Measurements from ENCODE around the gene RAB11FIP3. TPM values are rescaled to one million over a fixed set of nuclear protein-coding genes. Genes with fewer than 3 reads are reported as not detected.

The RAB11FIP3 gene
- total RNA-seq, 1 experiment from 2014 or later = 37.1 TPM

GRCh38 chr16:471353-472198 lies 46.1 kb downstream of the RAB11FIP3 start:
- H4K91ac ChIP-seq (ENCODE audit: insufficient read length, low read depth, low read length) = no peak overlapping the region
- no CpG with 5 or more reads among the region's 32 CpGs for WGBS (ENCODE audit: extremely low coverage, insufficient read length, low lambda C conversion rate)
- no peak overlapping the region for H3K9ac ChIP-seq (ENCODE audit: extremely low read depth, insufficient read length, low read length)
- H2BK120ac ChIP-seq (ENCODE audit: low read depth, low read length, poor library complexity, severe bottlenecking) = no peak overlapping the region
- no peaks in the 10 kb centered on the region for H3K9me3 ChIP-seq (ENCODE audit: control insufficient read depth, low read depth, low read length)
- no peak overlapping the region for H3K23ac ChIP-seq (ENCODE audit: insufficient read length, low read depth, low read length)
- no peak overlapping the region for H2BK5ac ChIP-seq (ENCODE audit: insufficient read length, low read length)
- no peak overlapping the region for H2AFZ ChIP-seq (ENCODE audit: low read length)
- no peaks in the 10 kb centered on the region for H3K23me2 ChIP-seq (ENCODE audit: insufficient read length, low read depth, low read length, poor library complexity, severe bottlenecking)
- no peaks in the 10 kb centered on the region; the same call in 1 of the 2 replicates for H3K4me1 ChIP-seq (ENCODE audit: insufficient read depth, low read length)
- no peak overlapping the region for H4K8ac ChIP-seq (replicated peaks; ENCODE audit: insufficient read length, low read depth, low read length)
- H2BK20ac ChIP-seq (ENCODE audit: low read depth, low read length, poor library complexity, severe bottlenecking) = no peak overlapping the region
- H2BK12ac ChIP-seq (ENCODE audit: insufficient read length, low read depth, low read length) = no peak overlapping the region
- no peak for TF ChIP-seq CTCF (conservative IDR thresholded peaks at IDR 0.05)
- Mint-ChIP-seq H3K27ac (peak overlapping the region; percentile 82 to 97 (median 92); a peak in 6 of 7 replicates), H3K36me3 (ENCODE audit: insufficient read depth in 1 of 3, low read depth in 3 of 3) (peaks cover 0 to 9% (median 3%) of the 10 kb centered on the region in 3 experiments; a peak in 3 of 7 replicates), H3K9me3 (no peaks in the 10 kb centered on the region), H3K27me3 (ENCODE audit: low read depth) (peaks cover 2% of the 10 kb centered on the region; the same call in 1 of the 2 replicates), H3K4me1 (peaks cover 50 to 59% of the 10 kb centered on the region in 2 experiments), H3K4me3 (peak overlapping the region; percentile 17 to 56; a peak in 3 of 5 replicates)
- H2AK5ac ChIP-seq (ENCODE audit: insufficient read length, low read length) = no peak overlapping the region
- H3K14ac ChIP-seq (ENCODE audit: insufficient read depth, low read length) = peak overlapping the region; percentile 45
- no peaks in the 10 kb centered on the region for H3K27me3 ChIP-seq (ENCODE audit: insufficient read depth, low read length)
- no peak overlapping the region for H3K4ac ChIP-seq (ENCODE audit: low read depth, low read length)
- H3K18ac ChIP-seq (ENCODE audit: insufficient read length, low read depth, low read length) = peak overlapping the region; percentile 70
- no peaks in the 10 kb centered on the region for H3K79me2 ChIP-seq (ENCODE audit: insufficient read depth, low read length)
- no peak overlapping the region for H3T11ph ChIP-seq (ENCODE audit: low read length)
- H4K5ac ChIP-seq (ENCODE audit: insufficient read length, low read depth, low read length) = no peak overlapping the region
- no peak overlapping the region for H2BK15ac ChIP-seq (ENCODE audit: low read depth, low read length)
- H4K20me1 ChIP-seq (ENCODE audit: control insufficient read depth, insufficient read depth, insufficient read length) = peaks cover 7% of the 10 kb centered on the region
- peak overlapping the region; percentile 7 for H3K4me2 ChIP-seq (ENCODE audit: insufficient read depth, insufficient read length, low read length)
- H3K56ac ChIP-seq (ENCODE audit: insufficient read length, low read depth, low read length) = no peak overlapping the region
- no peaks in the 10 kb centered on the region for H3K79me1 ChIP-seq (ENCODE audit: insufficient read depth, low read depth, low read length, poor library complexity, severe bottlenecking)
- DNase-seq = peak; percentile 87
- H3K27ac ChIP-seq (ENCODE audit: insufficient read length, low read depth, low read length) = no peak overlapping the region
